ENCODE measurements around the gene GXYLT2.

Gene GXYLT2

GRCh38 chr3:72968266-72968664, 80.4 kb downstream of the GXYLT2 start:
- ChIA-PET CTCF (no interaction called here), POLR2A (no interaction called here)
- Histone ChIP-seq H3K4me1 (ENCODE audit: control insufficient read depth, insufficient read depth, low read length) (no peaks in the 10 kb centered on the region), H3K27ac (ENCODE audit: extremely low read depth, low read depth, low read length) (no peak overlapping the region), H3K9me3 (ENCODE audit: control insufficient read depth, insufficient read depth, low read depth, low read length) (no peaks in the 10 kb centered on the region), H3K4me3 (ENCODE audit: low read depth, low read length) (no peak overlapping the region), H3K36me3 (ENCODE audit: control insufficient read depth in 2 of 2, insufficient read depth in 1 of 2, low read length in 2 of 2) (peaks cover 0 to 8% of the 10 kb centered on the region in 2 experiments; a peak in 2 of 3 replicates)
- no peak for TF ChIP-seq ZNF140 (tag by site-specific recombination; IDR thresholded peaks at IDR 0.05)
- TF ChIP-seq ZNF10 (tag by site-specific recombination; IDR thresholded peaks at IDR 0.05): no peak
- no peak for TF ChIP-seq ZNF701 (tag by site-specific recombination; IDR thresholded peaks at IDR 0.05)
- TF ChIP-seq ZNF302 (tag by site-specific recombination; IDR thresholded peaks at IDR 0.05; ENCODE audit: low read depth): no peak
- no peak for TF ChIP-seq ZNF596 (tag by site-specific recombination; IDR thresholded peaks at IDR 0.05)
- no peak for TF ChIP-seq ZFP41 (tag by site-specific recombination; IDR thresholded peaks at IDR 0.05; ENCODE audit: borderline replicate concordance)
- no peak for TF ChIP-seq HOXA7 (CRISPR knock-in tag; IDR thresholded peaks at IDR 0.05; ENCODE audit: borderline replicate concordance)
- no peak for TF ChIP-seq ZNF350 (tag by site-specific recombination; IDR thresholded peaks at IDR 0.05)
- no peak for TF ChIP-seq ZNF132 (tag by site-specific recombination; IDR thresholded peaks at IDR 0.05; ENCODE audit: borderline replicate concordance)
- TF ChIP-seq ZNF175 (tag by site-specific recombination; IDR thresholded peaks at IDR 0.05): no peak
- no peak for TF ChIP-seq ZNF23 (tag by site-specific recombination; IDR thresholded peaks at IDR 0.05; ENCODE audit: borderline replicate concordance)
- no peak for TF ChIP-seq ZNF513 (tag by site-specific recombination; IDR thresholded peaks at IDR 0.05)
- TF ChIP-seq, protein P1, sequence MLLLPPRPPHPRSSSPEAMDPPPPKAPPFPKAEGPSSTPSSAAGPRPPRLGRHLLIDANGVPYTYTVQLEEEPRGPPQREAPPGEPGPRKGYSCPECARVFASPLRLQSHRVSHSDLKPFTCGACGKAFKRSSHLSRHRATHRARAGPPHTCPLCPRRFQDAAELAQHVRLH (tag by site-specific recombination; IDR thresholded peaks at IDR 0.05): no peak
- no peak for TF ChIP-seq ZNF48 (tag by site-specific recombination; IDR thresholded peaks at IDR 0.05)

GRCh38 chr3:72969766-72970165, 81.9 kb downstream of the GXYLT2 start:
- ChIA-PET CTCF (no interaction called here), POLR2A (no interaction called here)

More at GRCh38 chr3:72969766-72970165, 81.9 kb downstream of the GXYLT2 start:
- no peak overlapping the region for H3K4me3 ChIP-seq (ENCODE audit: low read depth, low read length)
- TF ChIP-seq ZNF660 (tag by site-specific recombination; IDR thresholded peaks at IDR 0.05) (no peak), SP3 (tag by site-specific recombination; IDR thresholded peaks at IDR 0.05) (no peak), ZNF76 (tag by site-specific recombination; IDR thresholded peaks at IDR 0.05; ENCODE audit: borderline replicate concordance, low read depth) (no peak), ZBTB8A (tag by site-specific recombination; IDR thresholded peaks at IDR 0.05) (no peak), ZNF423 (tag by site-specific recombination; IDR thresholded peaks at IDR 0.05) (no peak), ZFP41 (tag by site-specific recombination; IDR thresholded peaks at IDR 0.05; ENCODE audit: borderline replicate concordance) (no peak), SP2 (tag by site-specific recombination; IDR thresholded peaks at IDR 0.05) (no peak), ZXDB (tag by site-specific recombination; IDR thresholded peaks at IDR 0.05) (no peak), KLF7 (tag by site-specific recombination; IDR thresholded peaks at IDR 0.05; ENCODE audit: borderline replicate concordance) (no peak), RBAK (tag by site-specific recombination; IDR thresholded peaks at IDR 0.05) (no peak), ZNF341 (tag by site-specific recombination; IDR thresholded peaks at IDR 0.05; ENCODE audit: low read depth) (no peak), ZNF621 (tag by site-specific recombination; IDR thresholded peaks at IDR 0.05) (no peak), ZNF350 (tag by site-specific recombination; IDR thresholded peaks at IDR 0.05) (no peak), ZBTB7A (tag by site-specific recombination; IDR thresholded peaks at IDR 0.05; ENCODE audit: low read depth) (no peak), ZNF426 (tag by site-specific recombination; IDR thresholded peaks at IDR 0.05) (no peak), ZNF610 (tag by site-specific recombination; IDR thresholded peaks at IDR 0.05; ENCODE audit: borderline replicate concordance) (no peak), ZNF211 (tag by site-specific recombination; IDR thresholded peaks at IDR 0.05; ENCODE audit: low read depth) (no peak)
- TF ChIP-seq, protein P2, sequence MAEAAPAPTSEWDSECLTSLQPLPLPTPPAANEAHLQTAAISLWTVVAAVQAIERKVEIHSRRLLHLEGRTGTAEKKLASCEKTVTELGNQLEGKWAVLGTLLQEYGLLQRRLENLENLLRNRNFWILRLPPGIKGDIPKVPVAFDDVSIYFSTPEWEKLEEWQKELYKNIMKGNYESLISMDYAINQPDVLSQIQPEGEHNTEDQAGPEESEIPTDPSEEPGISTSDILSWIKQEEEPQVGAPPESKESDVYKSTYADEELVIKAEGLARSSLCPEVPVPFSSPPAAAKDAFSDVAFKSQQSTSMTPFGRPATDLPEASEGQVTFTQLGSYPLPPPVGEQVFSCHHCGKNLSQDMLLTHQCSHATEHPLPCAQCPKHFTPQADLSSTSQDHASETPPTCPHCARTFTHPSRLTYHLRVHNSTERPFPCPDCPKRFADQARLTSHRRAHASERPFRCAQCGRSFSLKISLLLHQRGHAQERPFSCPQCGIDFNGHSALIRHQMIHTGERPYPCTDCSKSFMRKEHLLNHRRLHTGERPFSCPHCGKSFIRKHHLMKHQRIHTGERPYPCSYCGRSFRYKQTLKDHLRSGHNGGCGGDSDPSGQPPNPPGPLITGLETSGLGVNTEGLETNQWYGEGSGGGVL (tag by site-specific recombination; IDR thresholded peaks at IDR 0.05): no peak
- TF ChIP-seq, protein P3, sequence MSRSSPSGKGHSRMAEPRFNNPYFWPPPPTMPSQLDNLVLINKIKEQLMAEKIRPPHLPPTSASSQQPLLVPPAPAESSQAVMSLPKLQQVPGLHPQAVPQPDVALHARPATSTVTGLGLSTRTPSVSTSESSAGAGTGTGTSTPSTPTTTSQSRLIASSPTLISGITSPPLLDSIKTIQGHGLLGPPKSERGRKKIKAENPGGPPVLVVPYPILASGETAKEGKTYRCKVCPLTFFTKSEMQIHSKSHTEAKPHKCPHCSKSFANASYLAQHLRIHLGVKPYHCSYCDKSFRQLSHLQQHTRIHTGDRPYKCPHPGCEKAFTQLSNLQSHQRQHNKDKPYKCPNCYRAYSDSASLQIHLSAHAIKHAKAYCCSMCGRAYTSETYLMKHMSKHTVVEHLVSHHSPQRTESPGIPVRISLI (tag by site-specific recombination; IDR thresholded peaks at IDR 0.05): no peak
- no peaks in the 10 kb centered on the region for H3K9me3 ChIP-seq (ENCODE audit: control insufficient read depth, insufficient read depth, low read depth, low read length)
- H3K36me3 ChIP-seq (ENCODE audit: control insufficient read depth in 2 of 2, insufficient read depth in 1 of 2, low read length in 2 of 2): peaks cover 0 to 8% of the 10 kb centered on the region in 2 experiments; a peak in 2 of 3 replicates
- H3K27ac ChIP-seq (ENCODE audit: extremely low read depth, low read depth, low read length): no peak overlapping the region
- no peaks in the 10 kb centered on the region for H3K4me1 ChIP-seq (ENCODE audit: control insufficient read depth, insufficient read depth, low read length)

Measured in HEK293 (cell line).